HepG2 (cell line): ENCODE results near the gene GIPC1. TPM values are rescaled to one million over a fixed set of nuclear protein-coding genes. Genes with fewer than 3 reads are reported as not detected.

Experiments used
- AHDC1 ChIP-seq: sonication (generic); formaldehyde crosslinking; IDR thresholded peaks from 2 replicates; pipeline ENCODE4 v1.5.1; 2020; ENCODE audit warnings: mild to moderate bottlenecking, missing genetic modification reagents, borderline replicate concordance
- DMAP1 ChIP-seq: IDR thresholded peaks from 2 replicates; pipeline ENCODE4 v1.6.1; 2016
- ETV6 ChIP-seq: sonication (generic); formaldehyde crosslinking; conservative IDR thresholded peaks from 2 replicates; pipeline ENCODE4 v1.4.0; 2020; ENCODE audit warnings: missing genetic modification reagents
- HHEX ChIP-seq: IDR thresholded peaks from 2 replicates; pipeline ENCODE4 v1.6.1; 2016; ENCODE audit warnings: control low read depth
- HIVEP1 ChIP-seq: sonication (generic); formaldehyde crosslinking; IDR thresholded peaks from 2 replicates; pipeline ENCODE4 v1.4.0; 2020; ENCODE audit warnings: mild to moderate bottlenecking, missing genetic modification reagents
- JUN ChIP-seq: sonication (generic); formaldehyde crosslinking; IDR thresholded peaks from 2 replicates; pipeline ENCODE4 v1.4.0; 2020; ENCODE audit warnings: mild to moderate bottlenecking, missing genetic modification reagents
- KLF15 ChIP-seq: sonication (generic); formaldehyde crosslinking; IDR thresholded peaks from 2 replicates; pipeline ENCODE4 v1.8.1; 2023; ENCODE audit warnings: borderline replicate concordance, mild to moderate bottlenecking, inconsistent platforms, missing genetic modification reagents, mixed read lengths
- NFE2 ChIP-seq: sonication (generic); formaldehyde crosslinking; IDR thresholded peaks from 2 replicates; pipeline ENCODE4 v1.4.0; 2020; ENCODE audit warnings: missing genetic modification reagents
- POLR2AphosphoS2 ChIP-seq: IDR thresholded peaks from 2 replicates; pipeline ENCODE4 v1.6.1; 2011; ENCODE audit warnings: low read depth, low read length, improper control_type of control experiment
- SMAD3 ChIP-seq: sonication (generic); formaldehyde crosslinking; IDR thresholded peaks from 2 replicates; pipeline ENCODE4 v1.4.0; 2020; ENCODE audit warnings: missing genetic modification reagents
- TAF1 ChIP-seq: sonication (generic); formaldehyde crosslinking; IDR thresholded peaks from 2 replicates; pipeline ENCODE4 v1.4.0; 2020; ENCODE audit warnings: missing genetic modification reagents
- ZBED4 ChIP-seq: sonication (generic); formaldehyde crosslinking; IDR thresholded peaks from 2 replicates; pipeline ENCODE4 v1.4.0; 2020; ENCODE audit warnings: missing genetic modification reagents, borderline replicate concordance
- ZBTB7B ChIP-seq: sonication (generic); formaldehyde crosslinking; IDR thresholded peaks from 2 replicates; pipeline ENCODE4 v1.4.0; 2020; ENCODE audit warnings: missing genetic modification reagents
- ZFP37 ChIP-seq: sonication (generic); formaldehyde crosslinking; IDR thresholded peaks from 2 replicates; pipeline ENCODE4 v1.4.0; 2020; ENCODE audit warnings: missing genetic modification reagents, borderline replicate concordance
- ZMAT5 ChIP-seq: sonication (generic); formaldehyde crosslinking; IDR thresholded peaks from 2 replicates; pipeline ENCODE4 v1.5.0; 2020; ENCODE audit warnings: mild to moderate bottlenecking, low read depth, missing genetic modification reagents, borderline replicate concordance
- ZNF503 ChIP-seq: sonication (generic); formaldehyde crosslinking; IDR thresholded peaks from 2 replicates; pipeline ENCODE4 v1.4.0; 2020; ENCODE audit warnings: missing genetic modification reagents
- ZNF558 ChIP-seq: sonication (generic); formaldehyde crosslinking; IDR thresholded peaks from 2 replicates; pipeline ENCODE4 v1.9.0; 2022; ENCODE audit warnings: mild to moderate bottlenecking, missing genetic modification reagents, borderline replicate concordance
- ZNF678 ChIP-seq: sonication (generic); formaldehyde crosslinking; IDR thresholded peaks from 2 replicates; pipeline ENCODE4 v1.4.0; 2020; ENCODE audit warnings: mild to moderate bottlenecking, missing genetic modification reagents
- polyA plus RNA-seq, 8 experiments: library from polyadenylated mRNA; depleted of rRNA in 3 of 8; stranded (reverse) in 7 of 8; unstranded in 1 of 8; fragments of >200 nt; fragmentation: Illumina TruSeq in 4 of 8; extraction: Trizol in 4 of 8; gene quantifications; 2 replicates each; pipeline versions ENCODE4 v1.2.1 to v1.2.3, GENCODE V29; 2011 to 2016; ENCODE audit warnings: low read depth in 4 of 8, missing spikeins in 1 of 8, mixed read lengths in 1 of 8; ENCODE audit not compliant: insufficient read depth in 1 of 8
- total RNA-seq, 5 experiments: library from RNA; depleted of rRNA; stranded (reverse); fragments of >200 nt; fragmentation: Illumina TruSeq; extraction: Trizol; gene quantifications; 2 replicates each; pipeline ENCODE4 v1.2.3, GENCODE V29; 2016; ENCODE audit warnings: low read depth in 1 of 5

Gene GIPC1
- total and polyA plus RNA-seq, 2 of the 13 experiments (the other 11 are each of a cell fraction or from before 2014, with no cell fraction given), result 27.1 to 48.1 TPM

GRCh38 chr19:14496029-14496833 lies at the start of gene GIPC1 (continued):
- TF ChIP-seq HHEX (CRISPR knock-in tag), result no peak
- no peak for TF ChIP-seq ZNF678 (CRISPR knock-in tag)
- no peak; the same call in 1 of the 2 replicates for TF ChIP-seq ZFP37 (CRISPR knock-in tag)
- peak; percentile 61; the same call in 1 of the 2 replicates for TF ChIP-seq ETV6 (CRISPR knock-in tag)
- TF ChIP-seq ZBTB7B (CRISPR knock-in tag), result no peak
- 0 out of 2 replicates have a peak, but pooled peaks have one; percentile 61 for TF ChIP-seq KLF15 (CRISPR knock-in tag)
- no peak for TF ChIP-seq ZNF558 (CRISPR knock-in tag)
- no peak for TF ChIP-seq JUN (CRISPR knock-in tag)
- no peak for TF ChIP-seq SMAD3 (CRISPR knock-in tag)
- no peak for TF ChIP-seq POLR2AphosphoS2
- TF ChIP-seq DMAP1 (CRISPR knock-in tag), result peak; percentile 54; the same call in 1 of the 2 replicates
- no peak for TF ChIP-seq ZNF503 (CRISPR knock-in tag)
- no peak for TF ChIP-seq AHDC1
- TF ChIP-seq TAF1 (CRISPR knock-in tag), result peak; percentile 13; the same call in 1 of the 2 replicates
- no peak for TF ChIP-seq ZMAT5 (CRISPR knock-in tag)
- TF ChIP-seq ZBED4 (CRISPR knock-in tag), result 0 out of 2 replicates have a peak, but pooled peaks have one; percentile 48
- no peak for TF ChIP-seq NFE2
- peak; percentile 91 for TF ChIP-seq HIVEP1 (CRISPR knock-in tag)
